Uterus (tissue), 4 donors: Measurements from ENCODE around the gene NACC1. TPM values are rescaled to one million over a fixed set of nuclear protein-coding genes. Genes with fewer than 3 reads are reported as not detected.
"Not testable (repeated sequence)": the region's sequence is repeated elsewhere in the genome, so short reads cannot be mapped to it uniquely, and the experiment has no call there.

ENCODE experiments used
- DNase-seq, 2 donors: peaks; one replicate each; pipeline ENCODE4 v3.0.0-alpha.2; 2019 to 2020
- H3K27ac ChIP-seq, 2 donors: fragments of 200-600 bp; sonication (generic); 1 replicate in 1 of 2; 2 replicates in 1 of 2; pipeline ENCODE4 v1.5.1; 2016 to 2018
- H3K27me3 ChIP-seq, 2 donors: fragments of 200-600 bp; sonication (generic); one replicate each; pipeline ENCODE4 v1.5.1; 2018 to 2019; ENCODE audit warnings: control low read depth in 1 of 2
- H3K36me3 ChIP-seq, 2 donors: fragments of 200-600 bp; sonication (generic); one replicate each; pipeline ENCODE4 v1.5.1; 2019; ENCODE audit warnings: control low read depth in 1 of 2
- H3K4me1 ChIP-seq, 2 donors: fragments of 200-600 bp; sonication (generic); one replicate each; pipeline ENCODE4 v1.5.1; 2018 to 2019; ENCODE audit warnings: control low read depth in 1 of 2
- H3K4me3 ChIP-seq, 2 donors: fragments of 200-600 bp; sonication (generic); 1 replicate in 1 of 2; 2 replicates in 1 of 2; pipeline ENCODE4 v1.5.1; 2018 to 2019; ENCODE audit warnings: mild to moderate bottlenecking in 1 of 2
- H3K9me3 ChIP-seq, 2 donors: fragments of 200-600 bp; sonication (generic); one replicate each; pipeline ENCODE4 v1.5.1; 2019; ENCODE audit warnings: control low read depth in 1 of 2
- CTCF ChIP-seq, 4 experiments: fragments of 200-600 bp in 2 of 4; fragments of 450-650 bp in 2 of 4; sonication (generic) in 2 of 4; IDR thresholded peaks; one replicate each; pipeline ENCODE4 v1.5.1; 2016 to 2019; ENCODE audit warnings: antibody characterized with exemption in 4 of 4, mild to moderate bottlenecking in 2 of 4, moderate library complexity in 1 of 4
- POLR2A ChIP-seq, 2 donors: fragments of 450-650 bp; IDR thresholded peaks; one replicate each; pipeline ENCODE4 v1.6.1; 2016; ENCODE audit warnings: antibody characterized with exemption in 2 of 2, mild to moderate bottlenecking in 1 of 2, moderate library complexity in 1 of 2
- intact Hi-C: fragments of 100-400 bp; cut with DNase I; formaldehyde crosslinking; loops from one replicate; pipeline ENCODE4 v1.15.1; 2023; ENCODE audit warnings: low total_unique reads
- total RNA-seq, 4 donors: library from RNA; depleted of rRNA in 3 of 4; stranded (reverse); fragments of >200 nt in 3 of 4; gene quantifications; one replicate each; pipeline versions ENCODE4 v1.1.0 to v1.2.4, GENCODE V29; 2014 to 2023
- donor health status: DM: yes; HTN: yes; CAD: no.

The NACC1 gene
- total RNA-seq, 4 donors from 2014 or later = 13.4 to 28.1 (median 15.8) TPM

GRCh38 chr19:13181747-13182388 lies 63.8 kb downstream of the NACC1 start:
- intact Hi-C loops = no loop called here
- H3K36me3 ChIP-seq = no peaks in the 10 kb centered on the region
- no peaks in the 10 kb centered on the region for H3K4me1 ChIP-seq
- H3K9me3 ChIP-seq = no peaks in the 10 kb centered on the region
- no peaks in the 10 kb centered on the region for H3K27me3 ChIP-seq
- peak; percentile 64 to 69 for DNase-seq
- H3K4me3 ChIP-seq = no peak overlapping the region
- TF ChIP-seq POLR2A (IDR thresholded peaks at IDR 0.05) (no peak), CTCF (IDR thresholded peaks at IDR 0.05) (no peak)
- H3K27ac ChIP-seq = peak overlapping the region in 1 of 2 donors; percentile 21

GRCh38 chr19:13184926-13185325 lies 66.9 kb downstream of the NACC1 start:
- intact Hi-C loops, DNase-seq, H3K4me3 ChIP-seq, H3K27ac ChIP-seq, H3K36me3 ChIP-seq, H3K27me3 ChIP-seq, H3K4me1 ChIP-seq, H3K9me3 ChIP-seq: not testable (repeated sequence)

- H3K27me3 ChIP-seq, H3K4me3 ChIP-seq, H3K36me3 ChIP-seq, intact Hi-C loops, H3K9me3 ChIP-seq, H3K27ac ChIP-seq, DNase-seq, H3K4me1 ChIP-seq: not testable (repeated sequence)
These were observed 67.9 kb downstream of the NACC1 start for GRCh38 chr19:13185763-13186657.

GRCh38 chr19:13186688-13187087 lies 68.6 kb downstream of the NACC1 start:
- DNase-seq, H3K9me3 ChIP-seq, intact Hi-C loops, H3K27me3 ChIP-seq, H3K4me3 ChIP-seq, H3K36me3 ChIP-seq, H3K27ac ChIP-seq, H3K4me1 ChIP-seq: not testable (repeated sequence)

- Histone ChIP-seq H3K4me3 (no peak overlapping the region), H3K36me3 (no peaks in the 10 kb centered on the region), H3K9me3 (no peaks in the 10 kb centered on the region), H3K27me3 (no peaks in the 10 kb centered on the region), H3K27ac (no peak overlapping the region), H3K4me1 (no peaks in the 10 kb centered on the region)
- no peak for DNase-seq
- intact Hi-C loops = no loop called here
- no peak for TF ChIP-seq CTCF (IDR thresholded peaks at IDR 0.05)
- TF ChIP-seq POLR2A (IDR thresholded peaks at IDR 0.05) = no peak
These were observed 69.4 kb downstream of the NACC1 start for GRCh38 chr19:13187419-13187818.

GRCh38 chr19:13189600-13189999 lies 71.5 kb downstream of the NACC1 start:
- DNase-seq = no peak
- H3K27ac ChIP-seq = no peak overlapping the region
- intact Hi-C loops = no loop called here
- no peaks in the 10 kb centered on the region for H3K4me1 ChIP-seq
- no peaks in the 10 kb centered on the region for H3K9me3 ChIP-seq
- no peaks in the 10 kb centered on the region for H3K27me3 ChIP-seq
- no peak for TF ChIP-seq POLR2A (IDR thresholded peaks at IDR 0.05)
- no peak for TF ChIP-seq CTCF (IDR thresholded peaks at IDR 0.05)
- no peaks in the 10 kb centered on the region for H3K36me3 ChIP-seq
- H3K4me3 ChIP-seq = no peak overlapping the region

Other genes starting within 250 kb of the NACC1 start
- 10 to 100 TPM; 19.0 to 65.8 (median 31.0) TPM for gene DNASE2, start 236.8 kb upstream of the NACC1 start, total RNA-seq
- under 1 TPM in 2 of 4 donors, not detected in 2; 0.77 to 0.97 TPM for gene KLF1, start 231.1 kb upstream of the NACC1 start, total RNA-seq
- gene GCDH, start 227.1 kb upstream of the NACC1 start, total RNA-seq = 10 to 100 TPM in 3 of 4 donors, 1 to 10 TPM in 1; 6.8 to 47.9 (median 18.2) TPM
- under 1 TPM in 2 of 4 donors, not detected in 2; 0.41 to 0.49 TPM for gene SYCE2, start 199.0 kb upstream of the NACC1 start, total RNA-seq
- 10 to 100 TPM in 2 of 4 donors, 1 to 10 TPM in 2; 4.6 to 47.8 (median 20.5) TPM for gene FARSA, start 184.6 kb upstream of the NACC1 start, total RNA-seq
- 100 to 1,000 TPM; 166 to 616 (median 392) TPM for gene CALR, start 179.7 kb upstream of the NACC1 start, total RNA-seq
- 100 to 1,000 TPM in 1 of 4 donors, 10 to 100 TPM in 3; 13.3 to 105 (median 64.4) TPM for gene RAD23A, start 172.4 kb upstream of the NACC1 start, total RNA-seq
- gene GADD45GIP1, start 161.0 kb upstream of the NACC1 start, total RNA-seq = 10 to 100 TPM in 2 of 4 donors, 1 to 10 TPM in 2; 3.3 to 76.8 (median 12.8) TPM
- under 1 TPM in 1 of 4 donors, not detected in 3; 0.14 TPM for gene DAND5, start 148.7 kb upstream of the NACC1 start, total RNA-seq
- gene NFIX, start 122.8 kb upstream of the NACC1 start, total RNA-seq = 100 to 1,000 TPM in 2 of 4 donors, 10 to 100 TPM in 2; 27.4 to 381 (median 78.4) TPM
- 10 to 100 TPM in 3 of 4 donors, 1 to 10 TPM in 1; 2.6 to 15.5 (median 11.1) TPM for gene LYL1, start 15.4 kb upstream of the NACC1 start, total RNA-seq
- 10 to 100 TPM; 23.2 to 99.4 (median 33.6) TPM for gene TRMT1, start 1.5 kb upstream of the NACC1 start, total RNA-seq
- 10 to 100 TPM; 42.2 to 72.1 (median 44.8) TPM for gene STX10, start 32.1 kb downstream of the NACC1 start, total RNA-seq
- 100 to 1,000 TPM in 1 of 4 donors, 10 to 100 TPM in 3; 15.1 to 108 (median 66.7) TPM for gene IER2, start 32.1 kb downstream of the NACC1 start, total RNA-seq